Right hindlimb (tissue), 1 donor: ENCODE data around the gene PERM1.
"Not testable (repeated sequence)": the region's sequence is repeated elsewhere in the genome, so short reads cannot be mapped to it uniquely, and the experiment has no call there.

ENCODE experiments used
- DNase-seq: peaks from one replicate; pipeline ENCODE4 v3.0.0-alpha.2; 2018

PERM1 gene

GRCh38 chr1:978069-978834 lies 3.6 kb downstream of the PERM1 start:
- DNase-seq, result peak; percentile 17

GRCh38 chr1:976791-977190 lies 5.1 kb downstream of the PERM1 start:
- not testable (repeated sequence) for DNase-seq

GRCh38 chr1:975896-976683 lies 5.8 kb downstream of the PERM1 start:
- peak; percentile 64 for DNase-seq

GRCh38 chr1:975365-975764 lies 6.5 kb downstream of the PERM1 start:
- peak; percentile 20 for DNase-seq

GRCh38 chr1:974687-975328 lies 7.1 kb downstream of the PERM1 start:
- DNase-seq, result peak; percentile 15

- peak; percentile 11 for DNase-seq
Measured at GRCh38 chr1:974293-974640, 7.6 kb downstream of the PERM1 start.

- peak; percentile 16 for DNase-seq
Measured at GRCh38 chr1:973459-974292, 8.2 kb downstream of the PERM1 start.

- DNase-seq, result no peak
Measured at GRCh38 chr1:972726-973458, 9.0 kb downstream of the PERM1 start.

- peak; percentile 16 for DNase-seq
Measured at GRCh38 chr1:971751-972506, 10.0 kb downstream of the PERM1 start.

- peak; percentile 12 for DNase-seq
Measured at GRCh38 chr1:970973-971730, 10.7 kb downstream of the PERM1 start.

GRCh38 chr1:970242-970972 lies 11.5 kb downstream of the PERM1 start:
- peak; percentile 17 for DNase-seq

- DNase-seq, result no peak
Measured at GRCh38 chr1:969260-969855, 12.5 kb downstream of the PERM1 start.

GRCh38 chr1:967466-968343 lies 14.2 kb downstream of the PERM1 start:
- DNase-seq, result peak; percentile 17

- no peak for DNase-seq
Measured at GRCh38 chr1:966704-967300, 15.1 kb downstream of the PERM1 start.

GRCh38 chr1:966135-966703 lies 15.7 kb downstream of the PERM1 start, which contains the start of gene PLEKHN1:
Gene PLEKHN1, plus strand, starts transcription at chr1:966482. Its CDS starts 50 bp downstream, at chr1:966532.
- DNase-seq, result no peak

- no peak for DNase-seq
Measured at GRCh38 chr1:965526-966134, 16.3 kb downstream of the PERM1 start.
